Suppressor macrophage (primary cell): ENCODE data around the gene KCND2.
A peak's percentile ranks its signal among the peaks of the same experiment; 100 is the strongest.

Experiments
- DNase-seq, 4 experiments: peaks; one replicate each; pipeline ENCODE4 v3.0.0-alpha.2; 2020 to 2022

KCND2 gene

DNA sequence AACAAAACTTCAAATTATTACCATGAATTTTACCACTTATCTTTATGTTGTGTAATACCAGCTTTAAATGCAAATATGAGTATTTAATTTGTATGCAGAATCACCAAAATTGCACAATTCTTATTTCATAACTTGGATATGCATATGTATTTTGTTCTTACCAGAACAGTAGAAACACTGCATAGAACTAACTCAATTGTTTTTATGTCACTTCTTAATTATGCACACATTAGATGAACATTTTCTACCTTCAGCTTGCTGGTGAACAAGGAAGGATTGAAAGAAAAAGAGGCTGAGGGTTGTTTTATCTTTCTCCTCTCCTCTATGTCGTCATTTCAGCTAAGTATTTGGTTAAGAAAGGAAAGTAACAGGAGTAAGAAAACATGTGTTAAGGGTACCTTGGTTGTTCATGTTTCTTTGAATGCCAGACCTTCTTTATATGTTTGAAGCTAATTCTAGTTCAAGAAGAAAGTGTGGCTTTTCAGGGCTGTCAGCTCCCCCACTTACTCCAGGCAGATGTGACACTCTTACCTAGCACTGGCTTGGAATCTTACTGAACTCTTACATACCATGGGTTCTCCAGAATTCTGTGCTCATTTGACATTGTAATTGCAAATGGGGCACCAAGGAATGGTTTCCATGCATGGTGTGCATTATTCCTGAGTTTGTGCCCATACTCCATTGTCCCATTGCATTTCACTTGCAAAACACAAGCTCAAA lies 436.4 kb downstream of the KCND2 start:
- no peak for DNase-seq

DNA sequence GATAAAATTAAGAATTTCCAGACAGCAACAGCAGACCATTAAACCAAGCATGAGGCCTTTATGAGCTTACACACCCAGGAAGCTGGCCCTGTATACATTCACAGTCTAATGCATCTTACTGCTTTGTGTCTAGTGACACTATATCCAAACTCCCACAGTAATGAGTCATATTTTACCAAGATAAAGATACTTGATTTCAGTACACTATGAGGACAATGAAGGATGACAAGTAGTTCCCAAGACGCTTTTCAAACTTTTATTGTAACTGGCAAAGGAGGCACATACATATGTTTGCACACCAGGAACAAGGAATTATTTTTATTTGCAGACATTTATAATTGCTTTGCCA lies 437.0 kb downstream of the KCND2 start:
- no peak for DNase-seq

DNA sequence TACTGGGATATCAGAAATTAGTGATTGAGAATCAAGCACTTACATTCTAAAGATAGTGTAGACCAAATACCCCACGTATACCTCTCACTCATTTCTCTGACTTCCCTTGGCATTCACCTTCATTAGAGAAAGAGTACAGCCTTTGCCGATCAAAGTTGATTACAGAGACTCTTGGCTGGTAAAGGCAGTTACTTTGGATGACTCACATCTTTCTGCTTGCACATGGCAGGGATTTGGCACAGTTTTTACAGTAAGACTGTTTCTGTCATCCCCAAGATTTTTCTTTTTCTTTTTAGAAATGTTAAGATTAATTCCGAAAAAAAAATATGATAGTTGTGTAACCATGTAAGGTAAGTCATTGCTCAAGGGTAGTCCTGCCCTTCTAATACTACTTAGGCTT lies 442.0 kb downstream of the KCND2 start:
- no peak for DNase-seq

DNA sequence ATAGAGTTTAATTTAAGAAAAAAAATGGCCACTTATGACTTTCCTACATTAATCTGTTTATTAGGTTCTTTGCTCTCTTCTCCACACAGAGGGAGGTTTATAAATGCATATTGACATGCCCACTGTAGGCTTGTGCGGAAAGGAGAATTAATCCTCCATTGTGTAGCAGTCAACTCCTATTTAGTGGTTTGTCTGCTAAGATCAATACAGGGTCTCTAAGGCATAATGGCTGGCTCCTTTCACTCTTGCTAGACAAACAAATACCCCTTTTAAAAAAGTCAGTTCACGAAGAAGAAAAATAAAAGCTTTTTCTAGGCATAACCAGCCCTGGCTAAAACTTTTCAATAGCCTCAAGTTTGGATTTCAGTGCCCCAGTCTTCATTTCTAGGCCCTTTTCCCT lies 443.3 kb downstream of the KCND2 start:
- no peak for DNase-seq

DNA sequence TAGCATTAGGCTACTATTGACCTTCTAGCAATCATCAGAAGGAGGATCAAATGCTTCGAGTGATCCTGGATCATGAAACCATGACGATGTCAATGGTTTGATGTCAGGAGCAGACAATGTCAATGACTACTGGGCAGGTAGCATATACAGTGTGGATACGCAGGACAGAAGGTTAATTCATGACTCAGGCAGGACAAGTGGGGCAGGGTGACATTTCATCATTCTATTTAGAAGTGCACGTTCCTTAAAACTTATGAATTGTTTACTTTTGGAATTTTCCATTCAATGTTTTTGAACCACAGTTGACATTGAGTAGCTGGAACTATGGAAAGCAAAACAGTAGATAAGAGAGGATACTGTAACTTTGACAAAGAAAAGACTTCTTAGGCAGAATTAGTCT lies 444.2 kb downstream of the KCND2 start:
- DNase-seq, result no peak

DNA sequence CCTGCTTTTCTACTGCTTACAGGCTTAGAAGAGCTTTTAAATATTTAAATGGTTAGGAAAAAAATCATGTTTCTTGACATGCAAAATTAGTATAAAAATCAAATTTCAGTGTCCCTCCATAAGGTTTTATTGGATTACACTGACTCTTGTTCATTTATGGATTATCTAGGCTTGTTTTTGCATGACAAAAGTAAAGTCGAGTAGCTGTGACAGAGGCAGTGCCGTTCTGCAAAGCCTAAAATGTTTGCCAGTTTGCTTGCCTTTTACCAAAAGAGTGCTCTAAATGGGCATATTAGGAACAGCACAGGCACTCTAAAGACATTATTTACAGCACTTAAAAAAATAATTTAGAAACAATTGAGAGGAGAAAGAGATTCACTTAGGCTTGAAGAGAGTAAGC lies 445.4 kb downstream of the KCND2 start:
- no peak for DNase-seq

DNA sequence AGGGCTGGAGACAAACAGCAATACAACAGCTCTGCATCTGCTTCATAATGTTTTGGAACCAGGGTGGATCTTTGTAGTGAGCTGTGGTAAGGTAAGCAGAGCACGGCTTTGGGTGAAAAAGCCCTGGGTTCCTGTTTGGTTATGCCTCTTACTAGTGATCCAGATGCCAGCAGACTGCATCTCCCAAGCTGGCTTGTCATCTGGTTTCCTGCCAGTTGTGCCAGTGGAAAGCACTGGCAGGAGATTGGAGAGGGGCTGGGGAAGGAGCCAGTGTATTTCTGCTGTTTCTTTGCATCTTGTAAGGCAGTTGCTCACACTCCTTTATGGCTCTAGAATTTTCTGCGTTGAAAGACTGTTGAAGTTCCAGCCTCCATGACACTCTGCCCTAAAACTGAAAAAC lies 447.3 kb downstream of the KCND2 start:
- no peak for DNase-seq

DNA sequence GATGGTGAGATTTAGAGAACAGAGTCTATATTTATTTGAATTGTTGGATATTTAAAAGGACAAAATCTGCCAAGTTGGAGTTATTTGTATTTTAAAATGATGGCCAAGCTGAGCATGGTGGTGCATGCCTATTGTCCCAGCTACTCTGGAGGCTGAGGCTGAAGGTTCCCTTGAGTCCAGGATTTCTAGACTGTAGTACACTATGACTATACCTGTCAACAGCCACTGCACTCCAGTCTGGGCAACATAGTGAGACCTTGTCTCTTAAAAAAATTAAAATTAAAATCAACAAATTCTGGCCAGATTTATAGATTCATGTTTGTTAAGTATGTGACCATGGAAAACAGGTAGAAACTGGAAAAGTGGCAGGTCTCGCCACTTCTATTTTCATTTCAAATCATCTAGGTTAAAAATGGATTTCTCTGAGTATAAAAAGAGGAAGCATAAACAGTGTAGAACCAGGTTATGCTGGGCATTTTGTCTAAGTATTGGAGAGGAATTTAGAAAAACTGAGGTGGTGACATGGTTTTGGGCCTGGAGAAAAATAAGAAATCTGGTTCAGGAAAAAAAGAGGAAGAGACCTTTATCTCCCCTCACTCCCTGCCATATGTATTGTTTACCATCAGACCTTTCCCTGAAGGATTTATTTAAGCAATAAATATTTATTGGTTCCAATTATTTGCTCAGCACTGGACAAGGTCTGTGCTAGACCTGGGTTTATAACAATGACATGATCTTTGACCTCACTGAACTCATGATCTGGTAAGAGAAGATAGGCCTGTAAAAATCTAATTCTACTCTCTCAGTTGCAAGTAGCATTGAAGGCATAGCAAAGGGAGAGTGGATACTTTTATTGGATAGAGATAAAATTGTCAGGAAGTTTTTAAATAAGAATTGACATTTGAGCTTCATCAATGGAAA lies 450.8 kb downstream of the KCND2 start:
- DNase-seq, result no peak

DNA sequence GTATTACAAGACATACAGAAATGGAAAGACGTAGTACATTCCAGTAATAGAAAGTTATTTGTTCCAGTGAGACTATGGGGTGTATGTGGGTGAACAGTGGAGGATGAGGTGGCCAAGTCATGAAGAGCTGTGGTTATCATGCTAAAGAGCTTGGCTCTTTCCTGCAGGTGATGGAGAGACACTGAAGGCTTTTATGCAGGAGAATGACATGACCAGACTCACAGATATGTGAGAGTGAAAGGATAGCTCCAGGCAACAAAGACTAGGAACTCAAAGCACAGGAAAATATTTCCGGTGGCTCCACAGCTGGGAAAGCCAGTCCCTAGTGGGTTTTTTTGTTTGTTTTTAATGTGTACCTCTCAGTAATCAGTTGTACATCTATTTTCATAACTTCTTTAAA lies 451.5 kb downstream of the KCND2 start:
- DNase-seq, result no peak

DNA sequence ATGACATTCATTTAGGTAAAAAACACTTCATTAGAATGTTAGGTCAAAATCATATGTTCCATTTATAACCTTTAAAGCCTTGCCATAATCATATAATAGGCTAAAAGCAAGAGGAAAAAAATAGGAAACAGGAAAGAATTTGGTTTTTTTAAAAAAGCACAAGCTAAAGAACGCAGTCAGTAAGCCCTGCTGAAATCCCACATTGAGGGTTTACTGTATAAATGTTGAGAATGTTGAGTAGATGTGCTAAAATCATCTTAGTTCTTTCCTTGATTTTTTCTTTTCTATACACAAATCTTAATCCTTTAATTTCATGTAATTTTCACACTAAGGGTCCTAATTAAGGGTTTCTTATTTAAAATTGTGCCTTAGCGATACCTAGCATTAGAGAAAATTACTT lies 452.0 kb downstream of the KCND2 start:
- DNase-seq, result no peak

DNA sequence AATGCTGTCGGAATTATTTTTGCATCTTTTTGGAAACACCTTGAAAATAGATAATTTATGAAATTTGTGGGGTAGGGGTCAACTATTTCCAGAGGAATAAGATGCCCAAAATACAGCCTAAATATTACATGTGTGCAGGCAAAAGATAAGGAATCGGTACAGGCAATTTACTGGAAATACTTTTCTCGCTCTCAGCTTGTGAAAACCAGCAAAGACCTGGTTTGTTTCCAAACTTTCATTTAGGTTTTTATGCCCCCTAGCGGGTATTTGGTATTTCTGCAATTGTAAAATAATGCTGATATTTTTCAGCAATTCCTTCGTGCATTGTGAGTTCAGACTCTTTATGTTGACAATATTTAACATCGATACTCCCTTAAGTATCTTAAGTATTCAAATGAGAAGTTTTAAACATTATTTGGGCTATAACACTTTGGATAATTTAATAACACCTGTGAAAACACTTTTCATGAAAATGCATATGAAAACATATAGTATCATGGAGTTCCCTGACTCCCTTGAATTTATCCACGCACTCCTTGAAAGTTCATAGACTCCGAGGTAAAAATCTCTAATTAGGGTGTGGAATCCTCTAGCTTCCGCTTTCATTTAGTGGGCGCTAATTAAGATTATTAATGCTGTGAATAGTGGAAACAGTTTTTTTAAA lies 452.5 kb downstream of the KCND2 start:
- DNase-seq, result peak; percentile 8 to 64 (median 32)

DNA sequence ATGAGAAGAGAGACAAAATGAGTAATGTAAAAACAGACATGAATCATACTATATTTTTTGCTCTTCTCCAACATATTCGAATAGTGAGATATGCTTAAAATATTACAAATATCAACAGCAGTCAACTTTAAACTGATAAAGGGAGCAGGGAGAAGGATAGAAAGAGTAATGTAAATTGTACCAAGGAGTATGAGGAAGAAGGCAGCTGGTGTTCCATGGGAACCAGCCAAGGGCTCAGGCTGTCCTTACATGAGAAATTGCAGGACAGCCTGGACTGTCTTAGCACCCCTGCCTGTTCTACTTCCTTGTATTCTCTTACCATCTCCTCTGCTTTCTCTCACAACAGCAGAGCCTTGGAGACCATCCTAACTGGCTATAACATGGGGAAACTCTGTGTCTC lies 456.3 kb downstream of the KCND2 start:
- DNase-seq, result no peak

DNA sequence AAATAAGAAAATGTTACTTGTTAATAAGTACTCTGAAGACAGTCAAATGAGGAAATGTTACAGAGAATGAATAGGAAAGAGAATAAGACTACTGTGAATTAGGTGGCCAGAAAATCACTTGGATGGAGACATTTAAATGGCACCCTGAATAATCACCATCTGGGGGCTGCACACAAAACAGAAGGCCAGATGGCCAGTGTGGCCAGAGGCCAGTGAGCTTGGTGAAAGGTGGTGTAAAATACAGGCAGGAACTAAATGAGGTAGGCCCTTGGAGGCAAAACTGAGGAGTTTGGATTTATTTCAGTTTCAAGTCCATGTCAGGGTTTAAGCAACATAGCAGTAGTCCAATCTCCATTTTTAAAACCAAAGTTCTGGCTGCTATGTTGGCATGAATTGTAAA lies 458.3 kb downstream of the KCND2 start:
- no peak for DNase-seq

DNA sequence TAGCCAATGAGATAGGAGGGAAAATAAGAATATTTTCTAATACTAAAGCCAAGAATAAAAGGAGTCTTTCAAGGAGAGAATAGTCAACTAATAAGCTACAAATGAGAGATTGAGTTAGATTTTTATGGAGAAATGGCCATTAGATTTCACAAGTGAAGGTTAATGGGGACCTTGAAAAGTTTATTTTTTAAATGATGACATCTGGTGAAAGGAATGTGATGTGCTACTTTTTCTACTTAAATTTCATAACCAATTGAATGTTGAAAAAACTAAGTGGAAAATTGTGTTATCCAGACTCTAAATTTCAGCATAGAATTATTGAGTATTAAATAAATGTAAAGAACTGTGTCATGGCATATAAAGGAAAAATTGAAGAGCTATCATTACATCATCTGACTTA lies 459.3 kb downstream of the KCND2 start:
- no peak for DNase-seq

DNA sequence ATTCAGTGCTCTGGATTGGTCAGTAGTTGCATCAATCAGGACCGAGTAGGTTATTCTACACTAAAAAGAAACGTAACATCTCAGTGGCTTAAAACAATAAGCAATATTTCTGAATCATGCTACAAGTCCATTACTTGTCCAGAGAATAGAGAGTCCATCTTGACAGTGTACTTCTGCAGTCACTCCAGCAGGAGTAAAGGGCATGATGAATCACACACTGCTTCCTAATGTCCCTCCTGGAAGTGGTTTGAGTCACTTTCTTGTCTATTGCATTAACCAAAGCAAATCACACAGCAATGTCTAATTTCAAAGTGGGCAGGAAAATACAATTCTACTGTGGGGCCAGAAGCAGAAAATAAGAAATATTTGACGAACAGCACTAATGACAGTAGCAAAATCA lies 460.2 kb downstream of the KCND2 start:
- DNase-seq, result peak in 2 of 4 experiments; percentile 2

DNA sequence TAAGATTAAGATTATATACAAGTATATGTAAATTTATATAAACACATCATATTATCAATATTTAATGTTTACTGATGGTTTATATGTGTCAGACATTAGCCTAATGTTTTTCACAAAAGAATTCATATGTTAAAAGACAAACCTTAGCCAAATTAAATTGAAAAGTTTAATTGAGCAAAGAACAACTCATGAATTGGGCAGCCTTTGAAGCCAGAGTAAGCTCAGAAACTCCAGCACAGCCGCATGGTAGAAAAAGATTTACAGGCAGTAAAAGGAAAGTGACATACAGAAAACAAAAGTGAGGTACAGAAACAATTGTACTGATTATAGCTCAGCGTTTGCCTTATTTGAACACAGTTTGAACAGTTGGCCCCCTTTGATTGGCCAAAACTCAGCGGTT lies 460.9 kb downstream of the KCND2 start:
- DNase-seq, result no peak

DNA sequence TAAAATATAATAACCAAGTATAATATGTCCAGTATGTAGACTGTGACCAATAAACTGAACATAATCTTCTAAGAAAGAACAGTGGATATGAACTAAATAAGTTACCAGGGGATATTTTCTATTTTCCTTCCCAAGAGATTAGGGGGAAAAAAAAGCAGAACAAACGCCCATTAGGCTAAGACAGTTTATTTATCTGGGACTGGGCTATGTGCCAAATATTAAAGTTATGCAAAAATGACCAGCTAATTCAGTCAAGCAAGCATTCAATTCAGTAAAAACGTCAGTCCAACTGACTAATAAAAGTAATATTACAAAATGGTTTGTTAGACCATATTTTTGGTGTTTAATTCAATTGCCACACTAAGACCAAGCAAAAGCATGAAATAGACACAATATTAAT lies 462.8 kb downstream of the KCND2 start:
- DNase-seq, result no peak

DNA sequence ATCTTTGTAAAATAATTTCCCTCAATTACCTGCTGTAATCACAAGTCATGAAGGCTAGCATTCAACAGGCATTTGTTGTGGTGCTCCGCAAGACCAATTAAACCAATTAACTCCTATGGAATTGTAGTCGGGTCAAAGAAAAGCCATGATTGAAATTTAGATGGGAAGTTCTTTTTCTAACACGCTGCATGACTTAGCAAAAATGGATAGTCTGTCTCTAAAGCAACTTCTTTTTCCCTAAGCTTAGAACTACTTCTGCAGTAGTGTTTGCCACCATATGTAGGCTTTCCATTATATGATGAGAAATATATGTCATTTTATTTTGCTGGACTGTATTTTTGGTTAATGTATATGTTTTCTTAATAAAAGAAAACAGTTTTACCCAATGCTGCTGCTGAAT lies 465.8 kb downstream of the KCND2 start:
- DNase-seq, result peak in 2 of 4 experiments; percentile 2 to 16

DNA sequence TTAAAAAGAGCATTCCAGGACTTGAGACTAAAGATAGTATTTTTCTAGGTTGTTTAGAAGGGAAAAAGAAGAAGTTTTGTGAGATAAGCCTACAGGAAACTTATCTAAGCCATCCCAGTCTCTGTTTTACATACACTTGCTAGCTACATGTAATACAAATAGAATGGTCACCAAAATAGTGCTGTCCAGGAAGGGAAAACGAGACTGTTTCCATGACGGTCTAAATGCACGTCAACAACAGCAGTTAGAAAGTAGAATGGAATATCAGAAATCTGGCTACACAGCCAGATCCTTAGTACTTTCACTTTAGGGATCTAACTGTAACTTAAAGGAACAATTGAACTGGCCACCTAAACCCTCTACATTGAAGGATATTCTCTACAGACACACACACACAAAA lies 467.4 kb downstream of the KCND2 start:
- DNase-seq, result no peak

DNA sequence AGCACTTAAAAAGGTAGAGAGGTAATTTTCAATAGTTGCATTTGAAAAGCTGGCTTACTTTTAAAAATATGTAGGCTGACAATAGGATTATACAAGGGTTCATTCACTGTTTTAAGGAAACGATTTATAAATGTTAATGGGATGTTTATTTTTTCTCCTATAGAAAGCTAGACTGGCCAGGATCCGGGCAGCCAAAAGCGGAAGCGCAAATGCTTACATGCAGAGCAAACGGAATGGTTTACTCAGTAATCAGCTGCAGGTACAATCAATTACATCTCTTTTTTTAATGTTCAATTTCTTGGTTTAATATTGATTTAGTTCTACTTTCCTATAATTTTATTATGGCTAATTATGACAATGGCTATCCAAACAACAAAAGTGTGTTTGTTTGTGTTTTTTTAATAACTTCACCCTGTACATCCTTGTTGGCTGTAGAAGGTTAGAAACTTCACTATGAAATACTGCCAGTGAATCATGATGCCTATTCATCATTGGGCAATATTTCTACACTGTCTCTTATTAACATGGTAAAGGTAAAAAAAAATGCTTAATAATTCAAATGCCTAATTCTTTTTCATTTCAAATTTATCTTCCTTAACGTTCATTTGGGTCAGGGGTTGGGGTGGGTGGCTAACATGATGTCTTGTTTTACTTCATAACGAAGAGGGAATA lies 468.5 kb downstream of the KCND2 start:
- no peak for DNase-seq

DNA sequence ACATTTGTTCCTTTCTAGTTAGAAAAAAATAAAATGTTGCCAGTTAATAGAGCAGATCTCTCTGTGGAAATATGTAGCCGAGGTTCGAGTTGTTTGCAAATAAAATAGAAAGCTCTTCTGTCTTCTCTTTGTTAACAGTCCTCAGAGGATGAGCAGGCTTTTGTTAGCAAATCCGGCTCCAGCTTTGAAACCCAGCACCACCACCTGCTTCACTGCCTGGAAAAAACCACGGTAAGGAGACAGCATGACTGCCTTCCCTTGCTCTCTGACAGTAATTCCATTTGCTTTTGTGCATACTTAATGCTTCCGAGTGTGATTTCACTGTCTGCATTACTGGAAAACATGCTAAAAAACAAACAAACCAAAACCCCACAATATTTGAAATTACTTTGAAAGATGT lies 469.4 kb downstream of the KCND2 start:
- DNase-seq, result no peak

DNA sequence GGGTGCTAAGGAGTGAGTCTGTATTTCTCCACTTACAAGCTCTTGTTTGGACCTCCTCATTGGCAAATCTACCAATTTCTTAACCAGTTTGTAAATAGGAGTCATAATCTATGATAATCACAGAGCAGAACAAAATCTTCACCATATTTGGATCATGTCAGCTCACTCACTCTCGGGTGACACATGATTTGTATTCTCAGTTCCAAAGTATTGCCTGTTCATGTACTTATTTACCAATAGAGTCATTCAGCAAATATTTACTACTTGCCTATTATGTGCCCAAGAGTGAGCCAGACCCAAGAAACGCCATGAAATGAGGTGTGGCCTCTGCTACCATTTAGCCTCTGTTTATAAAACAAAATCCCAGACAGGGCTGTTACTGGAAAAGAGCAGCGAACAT lies 470.2 kb downstream of the KCND2 start:
- no peak for DNase-seq

DNA sequence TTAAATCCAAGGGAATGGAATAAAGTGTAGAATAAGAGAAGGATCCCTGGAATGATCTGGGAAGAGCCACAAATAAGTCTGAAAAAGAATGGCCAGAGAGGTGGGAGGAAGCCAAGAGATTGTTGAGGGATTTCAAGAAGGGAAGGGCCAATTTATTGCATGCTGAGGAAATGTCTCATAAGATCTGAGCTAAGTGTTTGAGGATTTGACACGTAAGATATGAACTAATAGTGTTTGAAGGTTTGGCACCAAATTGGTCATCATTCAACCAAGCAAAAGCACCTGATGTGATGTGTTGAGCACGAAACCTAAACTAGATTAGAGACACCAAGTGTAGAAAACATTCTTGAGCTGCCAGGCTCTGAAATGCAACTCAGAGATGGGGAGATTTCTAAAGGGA lies 487.1 kb downstream of the KCND2 start:
- DNase-seq, result no peak
